Astrocyte (in vitro differentiated cells and primary cell): ENCODE measurements around the gene ZNF846.

Experiments used
- CTCF ChIP-seq: IDR thresholded peaks from 2 replicates; pipeline ENCODE4 v1.5.1; 2011; ENCODE audit warnings: low read depth, mild to moderate bottlenecking, inconsistent platforms, low read length, moderate library complexity; ENCODE audit not compliant: insufficient read depth
- EZH2 ChIP-seq: IDR thresholded peaks from 2 replicates; pipeline ENCODE4 v1.6.1; 2012; ENCODE audit warnings: mild to moderate bottlenecking, low read length, inconsistent platforms; ENCODE audit not compliant: insufficient read depth

- TF ChIP-seq CTCF, result no peak
- TF ChIP-seq EZH2, result no peak
Measured at GRCh38 chr19:9724157-9724556, 44.4 kb downstream of the ZNF846 start.
